HG02623 (cell line): Measurements from ENCODE around the gene GRID2.

ENCODE experiments used
- ATAC-seq: cut with Tn5 transposase; IDR thresholded peaks from one replicate; pipeline ENCODE4 v1.9.1; 2021; ENCODE audit warnings: moderate library complexity; ENCODE audit not compliant: unreplicated experiment

The GRID2 gene

GRCh38 chr4:93730251-93730650, 1426.5 kb downstream of the GRID2 start:
- ATAC-seq = no peak

DNA sequence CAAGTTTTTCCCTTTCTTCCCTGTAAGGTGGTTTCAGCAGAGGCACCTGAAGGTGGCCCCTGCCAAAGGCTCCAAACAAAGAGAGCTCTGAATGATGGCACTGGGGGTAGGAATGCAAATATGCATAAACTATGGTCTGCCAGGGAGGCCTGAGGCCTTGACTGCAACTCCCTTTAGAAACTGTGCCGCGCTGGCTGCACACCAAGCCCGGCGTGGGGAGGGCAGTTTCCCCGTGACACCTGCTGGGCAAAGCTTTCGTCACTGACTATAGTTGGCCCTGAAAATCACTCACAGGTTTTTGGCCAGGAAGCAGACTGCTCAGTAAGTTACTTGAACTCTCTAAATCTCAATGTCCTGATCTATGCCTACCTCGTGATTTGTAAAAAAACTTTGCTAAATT, 1427.0 kb downstream of the GRID2 start:
- ATAC-seq = no peak

DNA sequence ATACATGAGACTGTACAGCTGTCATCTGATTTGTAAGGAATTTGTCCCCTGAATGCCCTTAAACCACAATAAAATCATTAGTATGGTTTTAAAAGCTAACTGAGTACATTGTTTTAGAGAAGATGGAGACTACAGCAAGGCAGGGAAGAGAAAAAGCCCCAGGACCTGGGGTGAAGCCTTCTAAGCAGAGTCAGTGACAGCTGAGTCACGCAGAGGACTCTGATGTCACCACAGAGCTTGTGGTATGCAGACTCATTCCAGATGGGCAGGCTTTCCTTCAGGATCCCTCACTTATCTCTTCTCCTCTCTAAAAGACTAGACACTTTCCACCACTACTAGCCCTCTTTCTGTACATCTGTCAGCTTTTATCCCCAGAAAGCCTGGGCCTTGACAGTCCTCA, 1427.7 kb downstream of the GRID2 start:
- ATAC-seq = peak; percentile 63

DNA sequence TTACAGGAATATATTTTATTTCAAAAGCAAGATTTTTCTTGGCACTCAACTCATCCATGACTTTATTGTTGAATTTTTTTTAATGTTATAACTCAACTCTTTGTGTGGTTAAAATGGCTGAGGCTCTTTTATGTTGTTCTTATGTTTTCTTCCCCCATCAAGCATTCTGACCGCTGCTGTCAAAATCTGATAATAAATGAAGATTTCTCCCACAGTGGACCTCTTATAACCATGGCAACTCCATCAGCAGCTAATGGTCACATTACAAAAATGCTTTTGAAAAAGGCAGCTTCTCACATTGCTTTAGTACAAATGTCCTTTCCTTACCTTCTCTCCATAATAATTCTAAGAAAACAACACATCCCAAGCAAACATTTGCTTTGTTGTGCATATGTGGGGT, 1428.7 kb downstream of the GRID2 start:
- no peak for ATAC-seq

DNA sequence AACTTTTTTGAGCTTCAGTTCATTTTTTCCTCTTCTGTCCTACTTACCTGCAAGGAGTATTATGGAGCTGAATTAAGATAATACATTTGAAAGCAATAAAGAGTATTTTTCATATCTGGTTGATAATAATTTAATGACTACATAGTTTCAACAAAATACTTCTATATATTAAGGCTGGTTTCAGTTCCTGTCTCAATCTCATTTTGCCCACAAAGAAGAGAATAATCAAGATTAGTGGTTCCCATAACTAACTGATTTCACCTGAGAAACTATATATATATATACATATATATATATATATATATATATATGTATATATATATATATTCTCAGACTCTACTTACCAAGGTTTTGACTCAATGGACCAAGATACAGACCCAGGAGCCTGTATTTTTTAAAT, 1437.1 kb downstream of the GRID2 start:
- ATAC-seq = no peak

DNA sequence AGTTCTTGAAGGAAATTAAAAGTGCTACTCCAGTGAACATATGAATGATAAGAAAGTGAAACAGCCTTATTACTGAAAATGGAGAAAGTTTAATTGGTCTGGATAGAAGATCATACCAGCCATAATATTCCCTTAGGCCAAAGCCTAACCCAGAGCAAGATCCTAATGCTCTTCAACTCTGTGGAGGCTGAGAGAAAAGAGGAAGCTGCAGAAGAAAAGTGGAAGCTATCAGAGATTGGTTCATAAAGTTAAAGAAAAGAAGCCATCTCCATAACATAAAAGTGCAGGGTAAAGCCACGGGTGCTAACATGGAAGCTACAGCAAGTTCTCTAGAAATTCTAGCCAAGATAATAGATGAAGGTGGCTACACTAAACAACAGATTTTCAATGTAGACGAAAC, 1439.3 kb downstream of the GRID2 start:
- ATAC-seq = no peak

- ATAC-seq = no peak
Measured at GRCh38 chr4:93743635-93744034, 1439.9 kb downstream of the GRID2 start.

DNA sequence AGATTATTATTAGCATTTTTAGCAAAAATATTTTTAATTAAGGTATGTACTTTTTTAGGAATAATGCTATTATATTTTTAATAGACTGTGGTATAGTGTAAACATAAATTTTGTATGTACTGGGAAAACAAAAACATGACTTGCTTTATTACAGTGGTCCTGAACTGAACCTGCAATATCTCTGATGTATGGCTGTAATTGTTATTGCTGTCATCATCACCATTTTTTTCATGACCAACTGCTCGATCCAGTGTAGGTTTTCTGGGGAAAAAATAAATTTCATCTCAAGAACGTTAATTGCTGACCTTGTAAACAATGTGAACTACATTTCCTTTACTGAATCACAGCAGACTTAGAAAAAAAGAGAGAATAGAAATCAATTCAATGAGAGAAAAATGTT, 1441.2 kb downstream of the GRID2 start:
- no peak for ATAC-seq

- no peak for ATAC-seq
Measured at GRCh38 chr4:93746031-93746430, 1442.3 kb downstream of the GRID2 start.

GRCh38 chr4:93747220-93747619, 1443.5 kb downstream of the GRID2 start:
- ATAC-seq = no peak

- peak; percentile 27 for ATAC-seq
Measured at GRCh38 chr4:93748373-93749291, 1444.9 kb downstream of the GRID2 start.

- ATAC-seq = peak; percentile 77
Measured at GRCh38 chr4:93749292-93749761, 1445.6 kb downstream of the GRID2 start.

- peak; percentile 28 for ATAC-seq
Measured at GRCh38 chr4:93751411-93751810, 1447.6 kb downstream of the GRID2 start.

DNA sequence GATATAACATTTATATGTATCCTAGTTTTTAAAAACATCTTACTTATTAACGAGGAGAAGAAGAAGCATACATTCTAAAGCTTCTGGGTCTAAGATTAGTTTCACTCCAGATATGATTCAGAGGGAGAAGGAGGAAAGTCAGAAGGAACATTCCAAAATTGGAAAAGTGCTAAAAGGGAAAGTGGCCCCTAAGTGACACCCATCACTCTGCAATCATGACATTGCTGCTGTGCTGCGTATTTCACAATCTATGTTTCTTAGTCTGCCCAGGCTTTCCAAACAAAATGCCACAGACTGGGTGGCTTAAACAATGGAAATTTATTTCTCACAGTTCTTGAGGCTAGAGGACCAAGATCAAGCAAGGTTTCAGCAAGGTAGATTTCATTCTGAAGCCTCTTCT, 1452.3 kb downstream of the GRID2 start:
- ATAC-seq = no peak

DNA sequence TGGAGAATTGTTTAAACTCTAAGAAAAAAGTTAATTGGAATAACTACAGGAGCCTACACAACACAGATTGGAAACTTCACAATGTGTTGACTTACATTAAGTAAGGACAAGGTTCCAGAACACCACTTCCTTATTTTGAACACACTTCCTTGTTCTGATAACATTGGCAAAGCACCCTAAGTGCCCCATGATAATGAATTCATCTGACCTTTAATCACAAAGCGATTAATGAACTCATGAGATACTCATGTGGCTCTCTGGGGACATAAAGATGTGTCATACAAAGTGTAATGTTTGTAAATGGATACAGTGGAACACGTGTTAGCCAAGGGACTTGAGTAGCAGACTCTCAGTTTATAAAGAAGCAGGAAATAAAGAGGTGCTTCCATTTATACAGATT, 1455.7 kb downstream of the GRID2 start:
- ATAC-seq = no peak

DNA sequence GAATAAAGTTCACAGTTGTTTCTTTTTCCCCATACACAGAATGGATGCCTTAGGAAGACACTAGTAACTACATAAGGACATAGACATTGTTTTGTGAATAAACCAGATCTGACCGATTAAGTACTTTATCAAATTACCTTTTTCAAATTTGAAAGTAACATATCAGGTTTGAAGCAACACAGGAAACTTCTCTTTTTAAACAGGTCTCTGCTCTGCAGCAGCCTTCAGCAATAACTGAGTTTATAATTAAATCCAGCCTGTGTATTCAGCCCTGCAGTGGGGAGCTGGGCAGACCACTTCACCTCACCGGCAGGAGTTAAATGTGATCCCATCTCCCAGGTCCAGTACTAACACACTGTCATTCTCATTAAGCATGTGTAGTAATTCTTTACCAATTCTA, 1456.5 kb downstream of the GRID2 start:
- no peak for ATAC-seq

GRCh38 chr4:93761286-93761685, 1457.5 kb downstream of the GRID2 start:
- ATAC-seq = no peak

DNA sequence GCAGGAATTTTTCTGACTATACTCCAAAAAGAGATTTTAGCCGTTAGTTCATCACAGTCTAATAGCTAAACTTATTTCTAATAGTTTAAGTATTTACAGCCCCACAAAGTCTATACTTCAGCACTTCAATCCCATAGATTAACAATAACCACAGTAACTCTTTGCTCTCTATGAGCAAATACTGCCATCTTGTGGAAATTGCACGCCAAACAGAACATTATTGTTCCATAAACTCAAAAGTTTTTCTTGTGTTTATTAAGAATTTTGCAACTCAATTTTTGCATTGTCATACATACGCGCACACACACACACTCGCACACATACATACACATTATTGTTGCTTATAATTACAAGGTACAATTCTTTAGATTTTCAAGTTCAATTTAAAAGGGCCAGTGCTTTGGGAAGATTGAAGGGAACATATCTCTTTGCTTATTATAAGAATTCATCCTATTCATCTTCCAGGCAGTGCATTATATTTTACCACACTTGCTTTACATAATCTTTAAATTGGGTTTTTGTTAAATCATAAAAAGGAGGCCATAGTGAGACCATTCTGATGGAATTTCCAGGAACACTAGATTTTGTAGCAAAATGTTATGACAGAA, 1461.0 kb downstream of the GRID2 start:
- peak; percentile 57 for ATAC-seq

GRCh38 chr4:93767917-93768316, 1464.2 kb downstream of the GRID2 start:
- no peak for ATAC-seq

DNA sequence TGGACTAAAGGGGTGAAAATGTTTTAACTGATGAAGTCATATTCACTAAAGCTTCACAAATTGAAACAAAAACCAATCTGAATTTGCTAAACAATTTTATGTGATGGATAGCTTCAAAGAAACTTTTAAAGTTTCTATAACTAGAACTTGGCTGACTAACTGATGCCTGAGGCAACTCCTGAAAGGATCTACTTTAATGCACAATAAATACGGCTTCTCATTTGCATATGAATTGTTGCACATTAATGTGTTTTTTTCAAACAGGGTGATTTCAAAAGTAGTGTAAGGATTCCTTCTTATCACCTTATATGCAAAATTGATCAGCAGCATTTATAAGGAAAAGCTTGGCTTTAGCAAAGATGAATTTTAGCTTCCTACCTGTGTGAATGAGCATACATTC, 1466.4 kb downstream of the GRID2 start:
- no peak for ATAC-seq

DNA sequence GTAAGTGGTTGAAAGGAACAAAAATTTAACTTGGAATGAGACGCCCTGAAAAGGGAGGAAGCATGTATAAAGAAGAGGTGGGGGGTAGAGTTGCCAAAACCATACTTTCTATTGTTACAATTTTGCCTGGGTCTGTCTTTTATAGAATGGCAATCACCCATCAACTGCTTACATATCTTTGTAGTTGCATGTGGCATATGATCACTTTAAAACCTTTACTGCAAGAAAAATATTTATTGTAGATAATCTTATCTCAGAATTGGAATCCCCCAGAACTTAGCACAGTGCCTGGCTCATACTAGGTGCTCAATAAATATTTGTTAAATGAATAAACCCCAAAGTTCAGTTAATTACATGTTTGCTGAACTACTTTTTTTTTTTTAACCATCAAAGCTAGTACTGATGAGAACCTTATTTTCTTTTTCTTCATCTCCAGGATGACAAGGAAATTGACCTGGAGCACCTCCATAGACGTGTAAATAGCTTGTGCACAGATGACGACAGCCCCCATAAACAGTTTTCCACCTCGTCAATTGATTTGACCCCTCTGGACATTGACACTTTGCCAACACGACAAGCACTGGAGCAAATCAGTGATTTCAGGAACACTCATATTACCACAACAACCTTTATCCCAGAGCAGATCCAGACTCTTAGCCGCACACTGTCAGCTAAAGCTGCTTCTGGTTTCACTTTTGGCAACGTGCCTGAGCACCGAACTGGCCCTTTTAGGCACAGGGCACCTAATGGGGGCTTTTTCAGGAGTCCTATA, 1468.1 kb downstream of the GRID2 start:
- ATAC-seq = no peak

- no peak for ATAC-seq
Measured at GRCh38 chr4:93772858-93773257, 1469.1 kb downstream of the GRID2 start.
